HG02759 (cell line): ENCODE results near the gene ZBTB22.
"Not testable (repeated sequence)": the region's sequence is repeated elsewhere in the genome, so short reads cannot be mapped to it uniquely, and the experiment has no call there.

Source experiments
- ATAC-seq: cut with Tn5 transposase; IDR thresholded peaks from one replicate; pipeline ENCODE4 v1.9.1; 2021; ENCODE audit warnings: mild to moderate bottlenecking, moderate library complexity; ENCODE audit not compliant: unreplicated experiment

The ZBTB22 gene

GRCh38 chr6:33317669-33318425, at the start of gene ZBTB22:
Gene ZBTB22 (minus strand): TSS chr6:33317744. CDS start chr6:33316916, 828 bp downstream.
- ATAC-seq = peak; percentile 55

- ATAC-seq = no peak
These were observed 49.6 kb upstream of the ZBTB22 start for GRCh38 chr6:33367009-33367714.

- ATAC-seq = not testable (repeated sequence)
These were observed 47.8 kb upstream of the ZBTB22 start for GRCh38 chr6:33365206-33365971.

GRCh38 chr6:33364475-33365205, 47.1 kb upstream of the ZBTB22 start:
- ATAC-seq = not testable (repeated sequence)

- ATAC-seq = not testable (repeated sequence)
These were observed 45.9 kb upstream of the ZBTB22 start for GRCh38 chr6:33363486-33363885.

GRCh38 chr6:33359331-33359730, 41.8 kb upstream of the ZBTB22 start:
- ATAC-seq = no peak

- ATAC-seq = not testable (repeated sequence)
These were observed 39.8 kb upstream of the ZBTB22 start for GRCh38 chr6:33357160-33357871.

- ATAC-seq = no peak
These were observed 38.8 kb upstream of the ZBTB22 start for GRCh38 chr6:33356295-33356694.

- ATAC-seq = not testable (repeated sequence)
These were observed 38.3 kb upstream of the ZBTB22 start for GRCh38 chr6:33355860-33356259.

GRCh38 chr6:33347816-33348215, 30.3 kb upstream of the ZBTB22 start:
- ATAC-seq = no peak

- ATAC-seq = not testable (repeated sequence)
These were observed 29.4 kb upstream of the ZBTB22 start for GRCh38 chr6:33346972-33347371.

- ATAC-seq = no peak
These were observed 27.5 kb upstream of the ZBTB22 start for GRCh38 chr6:33344701-33345697.

- ATAC-seq = no peak
These were observed 26.5 kb upstream of the ZBTB22 start for GRCh38 chr6:33343953-33344611.

- ATAC-seq = not testable (repeated sequence)
These were observed 26.0 kb upstream of the ZBTB22 start for GRCh38 chr6:33343606-33343952.

- no peak for ATAC-seq
These were observed 21.6 kb upstream of the ZBTB22 start for GRCh38 chr6:33339193-33339592.

- ATAC-seq = no peak
These were observed 19.0 kb upstream of the ZBTB22 start for GRCh38 chr6:33336495-33336894.

GRCh38 chr6:33335916-33336315, 18.4 kb upstream of the ZBTB22 start:
- no peak for ATAC-seq

- ATAC-seq = no peak
These were observed 16.1 kb upstream of the ZBTB22 start for GRCh38 chr6:33333666-33334065.
